IMR-90 (cell line): ENCODE measurements around the gene VSIG10L.

ENCODE experiments used
- CTCF ChIP-seq: conservative IDR thresholded peaks from 2 replicates; pipeline ENCODE4 v1.5.1; 2012; ENCODE audit warnings: mild to moderate bottlenecking, low read depth, low read length, improper control_type of control experiment
- MAZ ChIP-seq: IDR thresholded peaks from 2 replicates; pipeline ENCODE4 v1.6.1; 2012; ENCODE audit warnings: low read depth, mild to moderate bottlenecking, low read length, improper control_type of control experiment, moderate library complexity, borderline replicate concordance

DNA sequence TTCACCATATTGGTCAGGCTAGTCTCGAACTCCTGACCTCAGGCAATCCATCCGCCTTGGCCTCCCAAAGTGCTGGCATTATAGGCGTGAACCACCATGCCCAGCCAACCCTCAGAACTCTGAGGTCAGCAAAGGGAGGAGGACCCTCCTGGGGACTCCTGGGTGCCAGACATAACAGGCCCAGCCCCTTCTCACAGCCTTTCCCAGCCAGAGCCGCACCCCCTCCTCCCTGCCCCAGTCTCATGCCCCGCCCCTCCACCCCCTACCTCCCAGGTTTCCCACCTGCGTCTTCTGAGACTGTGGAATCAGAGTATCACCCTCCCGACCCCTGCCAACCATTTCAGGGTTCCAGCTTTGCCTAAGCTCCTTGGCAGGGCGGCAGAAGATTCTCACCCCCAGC lies 25.3 kb downstream of the VSIG10L start:
- TF ChIP-seq CTCF (no peak), MAZ (no peak)
